HG03095 (cell line): Measurements from ENCODE around the gene RHBDL3.

Source experiments
- ATAC-seq: cut with Tn5 transposase; IDR thresholded peaks from one replicate; pipeline ENCODE4 v1.9.1; 2021; ENCODE audit warnings: moderate library complexity; ENCODE audit not compliant: unreplicated experiment

Gene RHBDL3

GRCh38 chr17:32266389-32267301 is 1.0 kb downstream of the RHBDL3 start:
- ATAC-seq: no peak

DNA sequence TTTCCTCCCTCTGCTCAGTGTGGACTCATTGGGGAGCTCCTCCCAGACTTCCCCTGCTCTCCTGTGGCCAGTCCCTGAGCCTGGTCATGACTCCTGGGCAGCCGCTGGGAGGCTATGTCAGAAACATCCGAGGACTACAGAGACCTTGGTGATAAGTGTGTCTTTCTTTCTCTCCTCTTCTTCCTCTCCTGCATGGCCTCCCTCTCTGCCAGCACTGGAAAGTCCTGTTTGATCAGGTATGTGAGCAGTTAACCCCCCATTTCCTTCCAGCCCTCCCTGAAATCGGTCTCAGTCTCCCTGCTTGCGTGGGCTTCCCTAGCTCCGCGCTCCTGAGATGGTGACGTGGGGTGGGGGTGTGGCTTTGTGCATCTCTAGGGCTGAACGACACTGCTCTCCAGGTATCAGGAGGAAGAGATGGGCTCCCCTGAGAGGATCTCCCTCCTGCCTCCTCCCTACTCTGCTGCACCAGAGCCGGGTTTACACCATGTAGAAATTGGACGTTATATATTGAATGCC is 2.1 kb downstream of the RHBDL3 start:
- no peak for ATAC-seq

DNA sequence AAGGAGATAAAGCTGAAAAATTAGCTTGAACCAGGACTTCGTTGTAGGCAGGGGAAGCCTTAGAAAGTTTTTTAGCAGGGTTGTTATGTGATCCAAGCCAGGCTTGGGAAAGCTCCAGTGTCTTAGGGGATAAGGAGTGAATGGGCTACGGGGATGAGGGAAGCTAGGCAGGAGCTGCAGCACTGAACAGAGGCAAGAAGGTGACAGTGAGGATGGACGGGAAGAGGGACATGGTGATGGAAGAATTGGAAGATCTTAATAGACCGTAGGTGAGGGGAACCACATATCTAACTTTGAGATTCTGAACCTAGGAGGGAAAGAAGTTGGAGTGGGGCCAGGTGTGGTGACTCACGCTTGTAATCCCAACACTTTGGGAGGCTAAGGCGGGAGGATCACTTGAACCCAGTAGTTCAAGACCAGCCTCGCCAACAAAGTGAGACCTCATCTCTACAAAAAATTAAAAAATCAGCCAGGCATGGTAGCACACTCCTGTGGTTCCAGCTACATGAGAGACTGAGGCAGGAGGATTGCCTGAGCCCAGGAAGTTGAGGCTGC is 3.2 kb downstream of the RHBDL3 start:
- no peak for ATAC-seq

DNA sequence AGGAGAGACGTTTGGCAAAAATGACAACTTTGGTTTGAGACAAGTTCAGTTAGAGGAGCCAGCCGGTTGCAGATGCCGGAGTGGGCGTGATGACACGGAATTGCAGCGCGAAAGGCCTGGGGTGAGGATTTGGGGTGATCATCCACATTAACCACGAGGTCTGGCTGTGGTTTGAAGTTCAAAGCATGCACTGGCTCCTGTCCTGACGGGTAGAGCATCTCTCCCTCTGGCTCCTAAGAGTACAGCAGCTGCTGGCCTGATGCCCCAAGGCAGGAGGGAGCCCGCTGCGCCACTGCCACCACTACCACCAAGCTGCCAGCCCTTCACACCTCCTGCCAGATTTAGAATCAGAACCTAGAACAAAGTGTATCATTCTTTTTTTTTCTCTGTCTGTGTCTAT is 3.7 kb downstream of the RHBDL3 start:
- no peak for ATAC-seq

- ATAC-seq: no peak
These were observed 6.2 kb downstream of the RHBDL3 start for GRCh38 chr17:32271844-32272243.

DNA sequence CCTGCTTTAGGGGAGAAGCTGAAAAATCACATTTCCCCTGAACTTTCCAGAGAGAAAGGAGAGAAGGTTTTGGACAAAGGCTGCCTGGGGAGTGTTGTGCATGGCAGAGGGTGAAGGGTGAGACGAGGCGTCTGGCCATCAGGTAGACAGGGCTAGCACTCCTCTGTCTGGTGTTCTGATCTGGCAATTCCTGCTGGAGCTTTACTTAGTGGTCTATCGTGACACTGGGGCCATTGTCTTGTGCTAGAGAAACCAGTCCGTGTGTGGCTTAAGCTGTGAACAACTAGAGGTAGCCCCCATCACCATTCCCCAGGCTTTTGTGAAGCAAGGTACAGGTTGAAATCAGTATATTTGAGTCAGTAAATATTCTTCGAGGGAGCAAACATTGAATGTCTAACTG is 8.5 kb downstream of the RHBDL3 start:
- no peak for ATAC-seq

DNA sequence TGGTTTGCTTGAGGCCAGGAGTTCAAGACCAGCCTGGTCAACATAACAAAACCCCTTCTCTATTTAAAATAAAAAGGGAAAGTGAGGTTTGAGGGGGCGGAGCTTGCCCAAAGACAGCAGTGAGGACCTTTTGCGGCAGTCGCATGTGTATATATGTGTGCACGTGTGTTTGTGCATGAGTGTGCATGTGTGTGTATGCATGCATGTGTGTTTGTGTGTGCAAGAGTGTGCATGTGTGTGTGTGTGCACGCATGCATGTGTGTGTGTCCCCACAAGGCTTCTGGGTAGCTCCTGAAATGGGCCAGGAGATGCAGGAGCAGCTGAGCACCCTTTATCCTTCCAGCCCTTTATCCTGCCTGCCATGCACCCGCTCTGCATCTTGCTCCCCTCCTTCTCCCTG is 9.0 kb downstream of the RHBDL3 start:
- ATAC-seq: no peak

- ATAC-seq: no peak
These were observed 9.7 kb downstream of the RHBDL3 start for GRCh38 chr17:32275060-32276042.

DNA sequence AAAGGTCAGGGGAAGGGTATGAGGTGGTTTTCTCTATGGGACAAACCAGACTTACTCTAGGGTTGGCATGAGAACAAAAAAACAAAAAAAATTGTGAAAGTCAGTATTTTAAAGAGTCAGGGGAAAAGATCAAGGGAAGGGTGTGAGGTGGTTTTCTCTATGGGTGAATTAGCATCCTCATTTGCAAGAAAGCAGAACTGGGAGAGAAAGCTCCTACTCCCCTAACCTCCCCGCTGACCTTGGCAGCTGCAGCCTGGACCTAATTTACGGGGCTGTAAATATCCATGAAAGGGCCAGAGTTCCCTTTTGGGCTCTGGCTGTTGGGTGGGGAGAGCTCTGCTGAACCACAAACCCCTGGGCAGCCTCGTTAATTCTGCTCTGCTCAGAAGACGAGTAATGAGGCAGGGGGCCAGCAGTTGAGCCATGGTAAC is 10.6 kb downstream of the RHBDL3 start:
- ATAC-seq: no peak

DNA sequence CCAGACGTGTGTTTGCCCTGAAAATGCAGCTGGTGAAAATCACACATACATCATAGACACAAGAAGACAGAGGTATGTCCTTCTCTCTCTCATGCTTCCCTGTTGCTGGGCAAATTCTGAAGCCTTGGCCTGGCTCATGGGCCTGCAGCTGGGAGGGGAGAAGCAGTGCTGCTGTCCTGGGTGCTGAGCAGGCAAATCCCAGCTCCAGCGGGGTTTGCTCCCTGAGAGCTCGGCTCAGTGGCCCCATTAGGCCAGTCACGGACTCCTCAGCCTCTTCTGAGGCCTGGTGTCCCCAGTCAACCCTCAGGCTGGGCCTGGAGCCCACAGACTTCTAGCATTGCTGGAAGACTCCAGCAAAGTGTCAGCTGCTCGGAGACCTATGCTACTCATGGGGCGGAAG is 11.7 kb downstream of the RHBDL3 start:
- no peak for ATAC-seq

DNA sequence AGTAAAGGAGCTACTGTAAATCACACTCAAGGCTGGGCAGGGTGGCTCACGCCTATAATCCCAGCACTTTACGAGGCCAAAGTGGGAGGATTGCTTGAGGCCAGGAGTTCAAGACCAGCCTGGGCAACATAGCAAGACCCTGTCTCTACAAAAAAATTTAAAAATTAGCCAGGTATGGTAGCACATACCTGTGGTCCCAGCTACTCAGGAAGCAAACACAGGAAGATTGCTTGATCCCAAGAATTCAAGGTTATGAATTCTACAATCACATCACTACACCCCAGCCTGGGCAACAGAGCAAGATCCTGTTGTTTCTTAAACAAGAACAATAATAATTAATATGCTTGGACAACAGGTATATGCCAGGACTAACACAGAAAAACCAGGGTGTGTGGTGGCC is 13.2 kb downstream of the RHBDL3 start:
- no peak for ATAC-seq

DNA sequence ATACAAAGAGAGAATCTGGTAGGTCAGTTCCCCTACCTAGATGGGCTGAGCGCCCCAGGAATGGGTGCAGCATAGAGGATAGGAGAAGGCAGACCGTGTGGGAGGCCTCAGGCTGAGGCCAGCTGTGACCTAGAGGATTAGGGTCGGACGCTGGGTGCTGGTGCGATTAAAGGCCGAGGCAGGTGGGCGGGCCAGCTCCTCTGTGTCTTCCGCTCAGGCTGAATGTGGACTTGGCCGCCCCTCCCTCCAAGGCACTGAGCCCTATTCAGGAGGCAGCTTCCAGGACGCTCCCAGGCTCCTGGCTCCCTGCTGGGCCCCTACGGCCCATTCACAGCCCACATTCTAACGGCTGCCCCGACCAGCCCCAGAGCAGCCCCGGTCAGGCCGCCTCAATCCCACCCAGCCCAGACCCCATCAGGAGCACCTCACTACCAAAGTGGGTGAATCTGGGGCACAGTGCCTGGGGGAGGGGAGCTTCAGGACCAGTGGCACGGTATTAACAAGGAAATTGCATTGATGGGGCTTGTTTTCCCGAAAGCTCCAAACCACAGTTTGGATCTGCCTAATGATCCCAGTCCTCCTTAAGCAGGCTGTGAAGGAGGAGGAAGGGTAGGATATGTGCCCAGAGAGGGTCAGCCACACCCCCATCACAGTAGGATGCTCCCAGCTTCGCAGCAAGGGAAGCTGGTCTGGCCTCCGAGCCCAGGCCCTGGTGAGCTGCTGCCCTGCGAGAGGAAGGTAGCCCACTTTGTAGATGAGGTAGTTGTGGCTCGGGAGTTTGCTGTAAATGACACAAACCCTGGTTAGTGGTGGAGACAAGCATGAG is 14.5 kb downstream of the RHBDL3 start:
- no peak for ATAC-seq

DNA sequence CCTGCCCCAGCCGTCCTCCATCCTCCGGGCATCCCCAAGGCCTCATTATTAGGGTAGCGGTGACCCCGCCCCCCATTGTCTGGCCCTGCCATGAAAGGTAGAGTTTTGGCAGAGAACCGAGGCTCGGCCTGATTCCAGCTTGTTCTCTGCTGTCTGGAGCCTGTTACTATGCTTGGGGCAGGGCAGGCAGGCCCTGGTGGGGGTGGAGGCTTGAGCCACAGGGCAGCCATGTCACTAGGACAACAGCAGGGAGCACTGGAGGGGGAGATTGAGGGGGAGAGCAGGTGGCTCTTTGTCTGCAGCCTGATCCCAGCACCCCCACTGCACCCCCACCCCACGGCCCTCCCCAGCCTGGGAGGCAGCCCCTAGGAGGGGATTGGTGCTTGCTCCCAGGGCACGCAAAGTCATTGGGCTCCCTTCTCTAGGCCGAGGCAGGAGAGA is 15.4 kb downstream of the RHBDL3 start:
- no peak for ATAC-seq

GRCh38 chr17:32283745-32284201 is 18.1 kb downstream of the RHBDL3 start:
- ATAC-seq: no peak

GRCh38 chr17:32285306-32285705 is 19.7 kb downstream of the RHBDL3 start:
- no peak for ATAC-seq

- no peak for ATAC-seq
These were observed 20.3 kb downstream of the RHBDL3 start for GRCh38 chr17:32285746-32286517.

GRCh38 chr17:32286518-32286900 is 20.9 kb downstream of the RHBDL3 start:
- no peak for ATAC-seq

DNA sequence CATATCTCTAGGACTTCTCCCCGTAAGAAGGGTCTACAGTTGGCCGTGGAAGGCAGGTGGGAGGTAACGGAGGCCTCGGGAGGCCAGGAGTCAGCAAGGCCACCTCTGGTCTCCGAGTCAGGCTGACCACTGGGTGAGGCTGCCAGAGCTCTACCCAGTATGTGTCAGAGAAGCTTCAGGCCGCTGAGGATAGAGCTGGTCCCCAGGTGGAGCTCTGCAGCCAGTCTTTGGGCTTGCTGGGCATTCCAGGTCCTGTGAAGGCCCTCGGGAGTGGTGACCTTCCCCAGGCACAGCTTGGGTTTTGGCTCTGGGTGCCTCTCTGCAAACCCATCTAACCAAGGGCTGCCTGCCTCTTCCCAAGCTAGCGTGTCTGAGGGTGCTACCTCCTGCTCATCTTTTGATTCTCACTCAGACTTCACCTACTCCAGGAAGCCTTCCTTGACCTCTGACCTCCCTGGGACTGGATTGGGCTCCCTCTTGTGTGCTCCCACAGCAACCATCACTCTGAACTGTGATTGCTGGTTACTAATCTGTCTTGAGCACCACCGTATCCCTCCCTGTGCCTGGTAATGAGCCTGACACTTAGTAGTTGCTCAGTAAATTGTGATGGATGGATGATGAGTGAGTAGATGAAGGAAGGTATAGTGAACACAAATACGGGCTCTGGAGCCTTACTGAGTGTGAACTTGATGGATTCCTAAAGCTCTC is 22.3 kb downstream of the RHBDL3 start:
- ATAC-seq: no peak

GRCh38 chr17:32288615-32289014 is 23.0 kb downstream of the RHBDL3 start:
- no peak for ATAC-seq
